Spleen (tissue), 7 donors: ENCODE results near the gene CCDC12.

Experiments
- POLR2A ChIP-seq, 3 donors: fragments of 450-650 bp; IDR thresholded peaks; one replicate each; pipeline ENCODE4 v1.5.1; 2017; ENCODE audit warnings: antibody characterized with exemption in 3 of 3, mild to moderate bottlenecking in 1 of 3
- POLR2AphosphoS5 ChIP-seq, 3 donors: sonication (generic); formaldehyde crosslinking; IDR thresholded peaks; one replicate each; pipeline ENCODE4 v1.5.1; 2017; ENCODE audit warnings: antibody characterized with exemption in 3 of 3
- TF ChIP-seq, protein P1 (sequence below), 11 experiments: fragments of 200-600 bp in 7 of 11; fragments of 450-650 bp in 4 of 11; sonication (generic) in 4 of 11; IDR thresholded peaks in 8 of 11; conservative IDR thresholded peaks in 3 of 11; 1 replicate in 7 of 11; 2 replicates in 4 of 11; pipeline versions ENCODE4 v1.4.0 to v1.8.0; 2016 to 2021; ENCODE audit warnings: antibody characterized with exemption in 11 of 11, inconsistent platforms in 4 of 11, mild to moderate bottlenecking in 1 of 11
- donor health status: DM: no; HTN: no; CAD: no; lungs with moderate emphysema.
- donor health status: DM: no; HTN: no; CAD: no.
- donor health status: DM: no; HTN: no; CAD: no.

DNA sequence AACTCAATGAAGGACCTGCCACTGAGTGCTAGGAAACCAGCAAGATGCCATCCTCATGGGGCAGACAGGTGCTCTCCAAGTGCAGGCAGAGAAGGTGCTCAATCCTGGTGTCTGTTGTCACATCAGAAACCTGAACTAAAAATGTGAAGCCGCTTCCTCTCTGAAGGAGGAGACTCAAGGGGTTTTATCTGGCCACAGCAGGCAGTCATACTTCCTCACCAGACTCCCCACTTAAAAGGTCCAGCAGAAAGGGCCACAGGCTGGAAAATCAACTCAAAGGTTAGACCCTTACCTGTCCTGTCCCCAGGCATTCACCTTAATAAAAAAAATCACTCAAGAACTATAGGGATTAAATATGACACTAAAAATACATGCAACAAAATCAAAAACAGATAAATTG is 4.8 kb downstream of the CCDC12 start:
- no peak for TF ChIP-seq POLR2AphosphoS5 (IDR thresholded peaks at IDR 0.05)
- TF ChIP-seq, protein P1, sequence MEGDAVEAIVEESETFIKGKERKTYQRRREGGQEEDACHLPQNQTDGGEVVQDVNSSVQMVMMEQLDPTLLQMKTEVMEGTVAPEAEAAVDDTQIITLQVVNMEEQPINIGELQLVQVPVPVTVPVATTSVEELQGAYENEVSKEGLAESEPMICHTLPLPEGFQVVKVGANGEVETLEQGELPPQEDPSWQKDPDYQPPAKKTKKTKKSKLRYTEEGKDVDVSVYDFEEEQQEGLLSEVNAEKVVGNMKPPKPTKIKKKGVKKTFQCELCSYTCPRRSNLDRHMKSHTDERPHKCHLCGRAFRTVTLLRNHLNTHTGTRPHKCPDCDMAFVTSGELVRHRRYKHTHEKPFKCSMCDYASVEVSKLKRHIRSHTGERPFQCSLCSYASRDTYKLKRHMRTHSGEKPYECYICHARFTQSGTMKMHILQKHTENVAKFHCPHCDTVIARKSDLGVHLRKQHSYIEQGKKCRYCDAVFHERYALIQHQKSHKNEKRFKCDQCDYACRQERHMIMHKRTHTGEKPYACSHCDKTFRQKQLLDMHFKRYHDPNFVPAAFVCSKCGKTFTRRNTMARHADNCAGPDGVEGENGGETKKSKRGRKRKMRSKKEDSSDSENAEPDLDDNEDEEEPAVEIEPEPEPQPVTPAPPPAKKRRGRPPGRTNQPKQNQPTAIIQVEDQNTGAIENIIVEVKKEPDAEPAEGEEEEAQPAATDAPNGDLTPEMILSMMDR (IDR thresholded peaks at IDR 0.05 in 8 of 11, conservative IDR thresholded peaks at IDR 0.05 in 3 of 11) = no peak
- TF ChIP-seq POLR2A (IDR thresholded peaks at IDR 0.05) = no peak
